GM19099 (cell line): ENCODE data around the gene PCK1.

ENCODE experiments used
- POLR2A ChIP-seq: IDR thresholded peaks from 3 replicates; pipeline ENCODE4 v1.6.1; 2011; ENCODE audit warnings: low read depth; ENCODE audit not compliant: insufficient read length; ENCODE audit errors: extremely low read depth

The PCK1 gene

GRCh38 chr20:57594092-57594951 lies 33.4 kb downstream of the PCK1 start:
- no peak for TF ChIP-seq POLR2A

DNA sequence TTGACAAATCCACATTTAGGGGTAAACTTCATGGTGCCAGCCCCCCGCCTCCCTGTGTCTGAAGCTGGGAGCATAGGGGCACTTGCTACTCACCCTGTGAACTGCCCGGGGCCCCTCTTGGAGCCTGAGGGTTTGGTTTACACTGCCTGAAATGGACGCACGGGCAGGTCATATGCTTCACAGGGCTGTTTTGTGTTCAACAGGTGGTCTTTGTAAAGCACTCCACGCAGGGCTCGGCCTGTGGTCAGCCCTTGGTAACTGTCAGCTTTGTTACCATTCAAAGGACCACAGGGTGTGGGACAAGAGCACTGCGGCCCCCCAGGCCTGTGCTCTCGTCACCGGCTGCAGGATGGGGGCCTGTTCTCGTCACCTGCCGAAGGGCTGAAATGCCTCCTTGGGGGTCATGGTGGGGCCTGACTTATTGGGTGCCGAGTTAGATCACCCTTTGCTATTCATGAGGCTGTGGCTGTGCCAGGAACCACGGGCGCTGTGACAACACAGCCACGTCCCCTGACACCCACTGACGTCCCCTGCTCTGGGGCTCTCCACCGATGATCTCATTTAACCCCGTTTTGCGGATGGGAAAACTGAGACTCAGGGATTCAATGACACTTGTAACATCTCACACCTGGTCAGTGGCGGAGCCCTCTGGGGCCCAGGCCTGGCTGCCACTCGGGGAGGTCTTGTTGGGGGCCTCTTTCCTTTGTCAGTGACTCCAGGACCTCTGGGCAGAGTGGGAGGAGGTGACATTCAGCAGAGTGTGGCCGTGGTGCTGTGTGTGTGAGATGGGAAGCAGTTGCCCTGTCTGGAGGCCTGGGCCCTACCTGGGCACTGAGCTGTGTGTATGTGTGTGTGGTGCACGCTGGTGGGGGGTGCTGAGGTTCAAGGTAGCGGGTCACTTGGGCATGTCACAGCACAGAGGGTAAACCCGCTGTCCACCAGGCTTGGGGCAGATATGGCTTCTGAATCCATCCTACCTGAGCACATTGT lies 34.4 kb downstream of the PCK1 start:
- no peak for TF ChIP-seq POLR2A

DNA sequence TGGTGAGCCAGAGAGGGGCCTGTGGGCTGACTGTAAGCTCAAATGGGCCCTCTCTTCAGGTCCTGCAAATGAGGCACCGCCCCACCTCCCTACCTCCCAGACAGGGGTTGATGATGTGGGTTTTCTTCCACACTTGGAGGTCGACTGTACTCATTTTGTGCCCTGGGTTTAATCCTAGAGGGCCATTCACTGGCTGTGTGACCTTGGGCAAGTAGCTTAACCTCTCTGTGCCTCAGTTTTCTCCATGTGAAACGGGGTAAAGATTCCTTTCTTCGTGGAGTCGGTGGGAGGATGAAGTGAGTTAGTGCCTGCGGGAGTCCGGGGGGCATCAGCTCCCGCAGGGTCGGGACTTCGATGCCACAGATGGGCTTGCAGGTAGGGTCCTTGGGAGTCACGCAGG lies 35.4 kb downstream of the PCK1 start:
- TF ChIP-seq POLR2A: no peak

DNA sequence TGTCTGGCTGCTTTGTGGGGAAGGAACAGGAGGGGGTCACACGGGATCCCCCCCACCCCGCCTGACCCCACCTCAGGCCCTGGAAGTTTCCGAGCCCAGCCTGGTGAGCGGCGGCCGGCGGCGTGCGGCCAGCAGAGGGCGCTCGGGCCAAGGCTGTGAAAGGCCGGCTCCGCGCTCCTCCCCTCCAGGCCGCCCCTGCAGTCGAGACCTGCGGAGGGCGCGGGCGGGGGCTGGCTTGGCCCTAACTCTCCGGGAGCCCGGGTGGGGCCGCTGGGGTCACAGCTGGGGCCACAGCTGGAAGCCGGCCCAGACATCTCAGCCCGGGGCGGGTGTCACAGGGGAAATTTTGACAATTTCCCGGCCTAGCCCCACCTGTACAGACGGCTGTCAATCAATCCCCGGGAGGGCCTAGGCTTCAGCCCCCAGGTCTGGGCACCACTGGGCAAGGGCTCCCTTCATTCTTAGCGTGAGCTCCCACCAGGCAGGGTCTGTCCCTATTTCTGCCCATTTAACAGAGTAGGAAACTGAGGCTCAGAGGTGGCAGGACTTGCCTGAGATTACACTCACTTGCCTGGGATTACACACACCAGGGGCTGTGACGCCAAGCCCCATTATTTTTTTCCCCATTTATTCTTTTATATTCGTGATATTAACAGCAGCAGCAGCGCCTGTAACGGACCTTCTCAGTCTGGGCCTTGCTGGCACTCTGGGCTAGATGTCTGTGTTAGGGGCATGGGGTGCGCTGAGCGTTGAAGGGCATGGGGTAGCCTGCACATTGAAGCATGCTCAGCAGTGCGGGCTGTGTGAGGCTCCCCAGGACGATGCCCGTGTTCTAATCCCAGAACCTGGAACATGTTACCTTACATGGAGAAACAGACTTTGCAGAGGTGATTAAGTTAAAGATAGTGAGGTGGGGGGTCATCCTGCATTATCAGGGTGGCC lies 36.4 kb downstream of the PCK1 start:
- TF ChIP-seq POLR2A: no peak

DNA sequence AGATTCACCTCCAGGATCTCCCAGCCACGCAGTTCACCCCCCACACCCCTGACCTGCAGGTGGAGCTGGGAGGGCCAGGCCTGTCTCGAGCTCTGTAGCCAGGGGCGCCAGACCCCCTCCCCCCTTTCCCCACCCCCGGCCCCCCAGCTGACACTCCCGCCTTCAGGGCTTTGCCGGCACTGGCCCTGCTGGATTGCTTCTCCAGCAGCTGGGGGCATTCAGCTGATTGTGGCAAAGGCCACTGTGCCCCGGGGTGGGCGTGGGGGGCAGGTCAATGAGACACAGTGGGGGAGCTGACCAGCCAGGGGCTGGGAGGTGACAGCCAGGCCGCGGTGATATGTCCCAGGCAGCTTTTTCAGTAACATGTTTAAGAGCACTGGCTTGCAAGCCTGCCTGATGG lies 37.1 kb downstream of the PCK1 start:
- TF ChIP-seq POLR2A: no peak

GRCh38 chr20:57598491-57598890 lies 37.6 kb downstream of the PCK1 start:
- no peak for TF ChIP-seq POLR2A

DNA sequence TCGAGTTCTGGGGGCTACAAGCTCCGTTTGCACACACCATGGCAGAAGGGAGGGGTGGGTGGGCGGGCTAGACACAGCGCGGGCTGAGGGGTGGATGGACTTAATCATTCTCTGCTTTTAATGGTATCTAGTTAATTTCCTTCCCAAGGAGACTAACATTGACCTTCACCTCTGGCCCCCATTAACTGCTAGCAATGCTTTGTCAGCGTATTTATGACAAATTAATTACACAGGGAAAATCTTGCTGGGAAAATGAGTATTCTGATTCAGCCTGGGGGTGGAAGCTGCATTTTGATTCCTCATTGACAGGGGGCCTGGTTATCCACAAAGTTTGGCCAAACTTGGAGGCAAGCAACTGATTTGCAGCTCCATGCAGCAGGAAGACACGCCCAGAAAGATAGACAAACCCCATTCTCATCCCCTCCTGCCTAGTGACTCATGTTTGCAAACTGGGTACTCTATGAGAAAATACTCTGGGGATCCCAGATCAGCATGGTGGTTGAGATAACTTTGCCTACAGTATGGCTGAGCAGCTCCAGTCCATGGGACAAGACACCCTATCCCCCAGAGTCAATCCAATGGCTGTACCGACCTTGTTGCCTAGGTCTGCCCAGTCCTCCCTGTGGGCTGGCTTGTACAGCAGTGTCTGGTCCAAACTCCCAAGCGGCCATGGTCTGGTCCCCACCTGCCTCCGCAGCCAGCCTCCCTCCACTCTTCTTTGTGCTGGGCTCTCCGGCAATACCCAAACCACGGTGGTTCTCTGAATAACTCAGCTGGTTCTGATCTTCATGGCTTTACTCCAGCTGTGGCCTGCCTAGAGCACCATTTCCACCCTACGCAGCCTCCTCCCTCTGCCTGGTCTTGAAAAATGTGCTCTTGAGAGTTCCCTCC lies 39.7 kb downstream of the PCK1 start:
- no peak for TF ChIP-seq POLR2A

DNA sequence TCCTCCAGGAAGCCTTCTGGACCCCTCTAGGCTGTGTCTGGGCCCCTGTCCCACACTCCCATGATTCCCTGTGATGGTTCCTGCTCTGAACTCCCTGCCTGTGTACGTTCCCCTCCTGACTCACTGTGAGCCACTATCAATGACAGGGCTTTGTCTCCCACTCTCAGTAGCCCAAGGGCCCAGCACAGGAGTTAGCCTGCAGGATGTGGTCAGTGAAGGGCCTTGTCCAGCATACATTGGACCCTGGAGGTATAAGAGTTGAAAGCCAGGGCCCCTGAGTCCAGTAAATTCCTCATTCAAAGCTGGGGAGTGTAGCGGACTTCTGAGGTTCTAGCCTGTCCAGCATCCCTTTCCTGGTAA lies 40.3 kb downstream of the PCK1 start:
- no peak for TF ChIP-seq POLR2A

GRCh38 chr20:57601737-57602136 lies 40.8 kb downstream of the PCK1 start:
- TF ChIP-seq POLR2A: no peak

GRCh38 chr20:57603120-57603519 lies 42.2 kb downstream of the PCK1 start:
- TF ChIP-seq POLR2A: no peak

DNA sequence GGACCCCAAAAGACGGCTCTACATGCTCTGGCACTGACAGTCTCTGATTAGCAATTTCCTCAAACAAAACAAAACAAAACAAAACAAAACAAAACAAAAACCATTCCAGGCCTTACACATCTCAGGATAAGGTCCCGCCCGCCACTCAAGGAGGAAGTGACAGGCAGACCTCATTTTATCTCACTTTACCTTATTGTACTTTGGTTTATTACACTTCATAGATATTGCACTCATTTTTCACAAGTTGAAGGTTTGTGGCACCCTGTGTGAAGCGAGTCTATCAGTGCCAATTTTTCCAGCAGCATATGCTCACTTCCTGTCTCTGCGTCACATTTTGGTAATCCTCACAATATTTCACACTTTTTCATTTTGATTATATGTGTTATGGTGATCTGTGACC lies 44.1 kb downstream of the PCK1 start:
- no peak for TF ChIP-seq POLR2A

DNA sequence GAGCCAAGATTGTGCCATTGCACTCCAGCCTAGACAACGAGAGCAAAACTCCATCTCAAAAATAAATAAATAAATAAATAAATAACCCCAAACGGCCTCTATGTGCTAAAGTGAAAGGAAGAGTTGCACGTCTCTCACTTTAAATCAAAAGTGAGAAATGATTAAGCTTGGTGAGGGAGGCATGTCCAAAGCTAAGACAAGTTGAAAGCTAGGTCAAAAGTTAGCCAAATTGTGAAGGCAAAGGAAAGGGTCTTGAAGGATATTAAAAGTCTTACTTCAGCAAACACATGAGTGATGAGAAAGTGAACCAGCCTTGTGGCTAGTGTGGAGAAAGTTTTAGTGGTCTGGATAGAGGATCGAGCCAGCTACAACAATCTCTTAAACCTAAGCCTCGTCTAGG lies 45.0 kb downstream of the PCK1 start:
- TF ChIP-seq POLR2A: no peak

DNA sequence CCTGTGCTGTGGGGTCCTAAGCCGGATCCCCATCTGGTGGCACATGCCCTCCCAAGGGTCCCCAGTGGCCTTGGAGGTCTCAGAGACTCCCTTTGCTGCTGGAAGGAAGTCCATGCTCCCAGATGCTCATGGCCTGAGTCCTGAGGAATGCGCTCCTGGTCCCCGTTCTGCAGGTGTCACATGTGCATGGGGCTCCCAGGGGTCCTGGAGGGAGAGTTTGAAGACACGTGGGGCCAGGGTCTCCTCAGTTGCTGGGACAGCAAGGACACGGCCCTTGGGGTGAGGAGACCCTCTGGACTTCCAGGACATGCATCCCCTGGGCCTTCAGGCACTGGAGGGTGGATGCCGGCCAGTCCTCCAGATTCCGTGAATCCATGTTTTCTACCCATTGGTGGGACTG lies 47.6 kb downstream of the PCK1 start:
- TF ChIP-seq POLR2A: no peak
